GF-D8 (cell line): ENCODE data around the gene FAM168A.
A peak's percentile ranks its signal among the peaks of the same experiment; 100 is the strongest.

Experiments
- DNase-seq: peaks from one replicate; lab custom pipeline; 2025; lab: John Stamatoyannopoulos, UW

The FAM168A gene

GRCh38 chr11:73597956-73598718 is at the start of gene FAM168A:
FAM168A (minus strand) TSS chr11:73598112; CDS start chr11:73468474, 129,638 bp downstream.
- DNase-seq = peak; percentile 87

- no peak for DNase-seq
Observed at GRCh38 chr11:73647459-73648100, 49.7 kb upstream of the FAM168A start.

GRCh38 chr11:73645972-73646631 is 48.2 kb upstream of the FAM168A start, which contains the start of gene PLEKHB1:
PLEKHB1 (plus strand) TSS chr11:73646581; CDS start chr11:73646609, 28 bp downstream.
- no peak for DNase-seq

GRCh38 chr11:73645121-73645969 is 47.4 kb upstream of the FAM168A start:
- DNase-seq = no peak

GRCh38 chr11:73641668-73642067 is 43.8 kb upstream of the FAM168A start:
- DNase-seq = no peak

GRCh38 chr11:73640592-73640991 is 42.7 kb upstream of the FAM168A start:
- DNase-seq = no peak

GRCh38 chr11:73637012-73637411 is 39.1 kb upstream of the FAM168A start:
- no peak for DNase-seq

- no peak for DNase-seq
Observed at GRCh38 chr11:73636249-73636648, 38.3 kb upstream of the FAM168A start.

- no peak for DNase-seq
Observed at GRCh38 chr11:73635721-73636120, 37.8 kb upstream of the FAM168A start.

- DNase-seq = no peak
Observed at GRCh38 chr11:73633999-73634398, 36.1 kb upstream of the FAM168A start.

GRCh38 chr11:73632996-73633395 is 35.1 kb upstream of the FAM168A start:
- no peak for DNase-seq

- no peak for DNase-seq
Observed at GRCh38 chr11:73629907-73630306, 32.0 kb upstream of the FAM168A start.

- DNase-seq = no peak
Observed at GRCh38 chr11:73625696-73626318, 27.9 kb upstream of the FAM168A start.

GRCh38 chr11:73623686-73624085 is 25.8 kb upstream of the FAM168A start:
- DNase-seq = peak; percentile 65

GRCh38 chr11:73622926-73623593 is 25.1 kb upstream of the FAM168A start:
- no peak for DNase-seq

- DNase-seq = no peak
Observed at GRCh38 chr11:73614591-73614990, 16.7 kb upstream of the FAM168A start.

- DNase-seq = no peak
Observed at GRCh38 chr11:73612601-73613140, 14.8 kb upstream of the FAM168A start.

- no peak for DNase-seq
Observed at GRCh38 chr11:73598719-73599379, 937 bp upstream of the FAM168A start.

- no peak for DNase-seq
Observed at GRCh38 chr11:73597336-73597955, 466 bp downstream of the FAM168A start.

- no peak for DNase-seq
Observed at GRCh38 chr11:73596547-73596946, 1.4 kb downstream of the FAM168A start.
